Measurements from ENCODE around the gene OR2A12.
"Not testable (repeated sequence)": the region's sequence is repeated elsewhere in the genome, so short reads cannot be mapped to it uniquely, and the experiment has no call there.

OR2A12 gene

GRCh38 chr7:144085978-144086377 is at the start of gene OR2A12:
TSS of gene OR2A12 (plus strand) at chr7:144086278. CDS start at chr7:144095108, 8,830 bp downstream.
- no peak for DNase-seq

- DNase-seq = no peak
Measured at GRCh38 chr7:144036302-144036885, 49.7 kb upstream of the OR2A12 start.

GRCh38 chr7:144037414-144038035 is 48.6 kb upstream of the OR2A12 start:
- no peak for DNase-seq

GRCh38 chr7:144038887-144039286 is 47.2 kb upstream of the OR2A12 start:
- no peak for DNase-seq

GRCh38 chr7:144048648-144049047 is 37.4 kb upstream of the OR2A12 start, which contains the start of gene OR2A5:
TSS of gene OR2A5 (plus strand) at chr7:144048948. CDS start at chr7:144050402, 1,454 bp downstream.
- DNase-seq = no peak

- DNase-seq = no peak
Measured at GRCh38 chr7:144049491-144049890, 36.6 kb upstream of the OR2A12 start.

GRCh38 chr7:144050093-144050492 is 36.0 kb upstream of the OR2A12 start:
- no peak for DNase-seq

- DNase-seq = not testable (repeated sequence)
Measured at GRCh38 chr7:144050884-144051283, 35.2 kb upstream of the OR2A12 start.

- DNase-seq = no peak
Measured at GRCh38 chr7:144057954-144058353, 28.1 kb upstream of the OR2A12 start.

- no peak for DNase-seq
Measured at GRCh38 chr7:144063710-144064109, 22.4 kb upstream of the OR2A12 start.

GRCh38 chr7:144069511-144069910 is 16.6 kb upstream of the OR2A12 start, which contains the start of gene OR2A25:
TSS of gene OR2A25 (plus strand) at chr7:144069811. CDS start at chr7:144074220, 4,409 bp downstream.
- DNase-seq = no peak

GRCh38 chr7:144069953-144070352 is 16.1 kb upstream of the OR2A12 start:
- no peak for DNase-seq

GRCh38 chr7:144074374-144074773 is 11.7 kb upstream of the OR2A12 start:
- no peak for DNase-seq

GRCh38 chr7:144086730-144087129 is 652 bp downstream of the OR2A12 start:
- DNase-seq = no peak

- DNase-seq = no peak
Measured at GRCh38 chr7:144087230-144087629, 1.2 kb downstream of the OR2A12 start.

- DNase-seq = no peak
Measured at GRCh38 chr7:144090667-144091066, 4.6 kb downstream of the OR2A12 start.

- no peak for DNase-seq
Measured at GRCh38 chr7:144098776-144099175, 12.7 kb downstream of the OR2A12 start.

- no peak for DNase-seq
Measured at GRCh38 chr7:144100607-144101006, 14.5 kb downstream of the OR2A12 start.

- DNase-seq = no peak
Measured at GRCh38 chr7:144102041-144102440, 16.0 kb downstream of the OR2A12 start.

- no peak for DNase-seq
Measured at GRCh38 chr7:144105211-144105610, 19.1 kb downstream of the OR2A12 start.

- DNase-seq = no peak
Measured at GRCh38 chr7:144109283-144109682, 23.2 kb downstream of the OR2A12 start, which contains the start of gene OR2A2. TSS of gene OR2A2 (plus strand) at chr7:144109583. CDS start at chr7:144109583, 0 bp downstream.

GRCh38 chr7:144110272-144110671 is 24.2 kb downstream of the OR2A12 start:
- DNase-seq = no peak

GRCh38 chr7:144113651-144114050 is 27.6 kb downstream of the OR2A12 start:
- no peak for DNase-seq

- no peak for DNase-seq
Measured at GRCh38 chr7:144118341-144118740, 32.3 kb downstream of the OR2A12 start.

- DNase-seq = no peak
Measured at GRCh38 chr7:144122876-144123275, 36.8 kb downstream of the OR2A12 start, which contains the start of gene OR2A14. TSS of gene OR2A14 (plus strand) at chr7:144123176. CDS start at chr7:144129113, 5,937 bp downstream.

All from stimulated activated CD4-positive, alpha-beta T cell treated with anti-CD3 and anti-CD28 coated beads, Interleukin-12 subunit alpha, Interleukin-12 subunit beta, amount 100 ng/mL, for 4 hours (primary cell).